Activated CD4-positive, alpha-beta T cell treated with anti-CD3 and anti-CD28 coated beads for 36 hours (primary cell): ENCODE results near the gene RASSF4. TPM values are rescaled to one million over a fixed set of nuclear protein-coding genes. Genes with fewer than 3 reads are reported as not detected.

ENCODE experiments used
- ATAC-seq: fragments of 200-7000 bp; cut with Tn5 transposase; one replicate; pipeline ENCODE4 v1.10.0; 2021; ENCODE audit warnings: mild to moderate bottlenecking, moderate library complexity
- CTCF ChIA-PET: fragments of 350-600 bp; sonication (Branson Sonifier 250); formaldehyde crosslinking; loops from one replicate; lab custom pipeline; 2021; ENCODE audit warnings: antibody characterized with exemption; lab: Charles Lee
- POLR2A ChIA-PET: fragments of 350-600 bp; sonication (Branson Sonifier 250); formaldehyde crosslinking; loops from one replicate; lab custom pipeline; 2021; ENCODE audit warnings: antibody characterized with exemption, inconsistent platforms; lab: Charles Lee
- DNase-seq: peaks from one replicate; pipeline ENCODE4 v3.0.0-alpha.2; 2020
- H3K27ac Mint-ChIP-seq: one replicate; pipeline ENCODE4 v1.8.0; 2021; ENCODE audit warnings: mixed read lengths
- H3K27me3 Mint-ChIP-seq: one replicate; pipeline ENCODE4 v1.8.0; 2021; ENCODE audit warnings: mixed read lengths
- H3K36me3 Mint-ChIP-seq: one replicate; pipeline ENCODE4 v1.8.0; 2021; ENCODE audit warnings: low read depth, mixed read lengths
- H3K4me1 Mint-ChIP-seq: one replicate; pipeline ENCODE4 v1.8.0; 2021; ENCODE audit warnings: mixed read lengths
- H3K4me3 Mint-ChIP-seq: one replicate; pipeline ENCODE4 v1.8.0; 2021; ENCODE audit warnings: mild to moderate bottlenecking, moderate library complexity, mixed read lengths
- H3K9me3 Mint-ChIP-seq: one replicate; pipeline ENCODE4 v1.8.0; 2021; ENCODE audit warnings: low read depth, mixed read lengths
- intact Hi-C, 2 experiments: fragments of 100-400 bp; cut with DNase I in 1 of 2; cut with micrococcal nuclease in 1 of 2; formaldehyde crosslinking; loops; one replicate each; pipeline versions ENCODE4 v1.14.2 to v1.15.1; 2022 to 2024; cut with DNase I, micrococcal nuclease
- total RNA-seq, 2 experiments: library from RNA; stranded (reverse); gene quantifications; one replicate each; pipeline ENCODE4 v1.2.3, GENCODE V29; 2021

The RASSF4 gene
- total RNA-seq, 2 experiments from 2014 or later: 1.0 to 1.3 TPM

DNA sequence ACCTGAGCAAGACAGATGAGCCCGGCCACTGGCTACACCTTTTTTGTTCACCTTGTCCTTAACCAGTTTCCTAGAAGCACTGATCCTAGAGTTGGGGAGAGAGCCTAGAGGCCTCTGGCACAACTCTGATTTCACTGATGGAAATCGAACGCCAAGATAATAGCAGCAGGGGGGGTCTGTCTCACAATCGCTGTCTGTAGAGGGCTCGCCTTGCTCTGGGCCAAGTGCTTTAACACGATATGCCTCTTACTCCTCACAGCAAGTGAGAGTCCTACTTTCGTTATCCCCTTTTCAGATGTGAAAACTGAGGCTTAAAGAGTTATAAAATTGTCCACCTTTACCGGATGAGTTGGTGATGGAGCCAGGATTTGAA lies 472 bp downstream of the RASSF4 start:
- Mint-ChIP-seq H3K4me1 (peaks cover 19% of the 10 kb centered on the region), H3K27me3 (no peaks in the 10 kb centered on the region), H3K9me3 (peaks cover 3% of the 10 kb centered on the region), H3K4me3 (peak overlapping the region; percentile 80), H3K36me3 (peaks cover 11% of the 10 kb centered on the region), H3K27ac (no peak overlapping the region)
- ChIA-PET CTCF (no interaction called here), POLR2A (no interaction called here)
- DNase-seq (no peak), ATAC-seq (no peak)
- intact Hi-C loops: no loop called here

DNA sequence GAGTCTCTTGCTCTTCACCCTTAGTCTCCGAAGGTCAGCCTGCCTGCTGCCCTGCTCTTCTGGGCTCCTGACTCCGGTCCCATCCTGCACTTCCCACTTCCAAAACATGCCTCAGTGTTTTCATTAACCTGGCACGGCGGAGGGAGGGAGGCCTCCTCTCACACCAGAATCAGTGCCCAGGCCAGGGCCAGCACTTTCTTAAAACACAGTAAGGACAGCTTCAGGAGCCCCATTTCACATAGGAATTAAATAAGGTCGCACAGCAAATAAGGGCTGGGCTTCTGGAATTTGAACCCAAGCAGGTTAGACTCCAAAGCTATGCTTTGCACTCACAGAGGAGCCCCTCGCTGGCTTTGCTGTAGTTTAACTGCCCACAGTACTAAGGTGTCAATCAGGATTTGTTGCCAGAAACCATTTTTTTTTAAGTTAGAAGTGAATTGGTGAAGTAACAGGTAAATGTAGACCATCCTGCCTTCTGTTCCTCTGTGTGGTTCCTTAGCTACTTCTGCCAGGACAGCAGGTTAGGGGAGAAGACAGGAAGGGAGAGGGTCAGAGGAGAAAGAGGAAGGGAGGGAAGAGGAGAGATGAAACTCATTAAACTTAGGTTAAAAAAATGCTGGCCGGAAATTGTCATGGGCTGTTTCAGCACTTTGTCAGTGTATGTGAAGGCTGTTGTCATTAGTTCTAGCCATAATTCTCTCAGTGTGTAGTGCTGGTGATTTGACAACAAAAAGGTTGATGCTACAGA lies 1.1 kb downstream of the RASSF4 start:
- ChIA-PET POLR2A (no interaction called here), CTCF (interaction anchor here (0.6 to 2.3 kb wide), 2 partner anchors 28 to 525 kb away, joined by 3 to 7 read pairs; no protein-coding TSS in a partner anchor)
- Mint-ChIP-seq H3K9me3 (peaks cover 3% of the 10 kb centered on the region), H3K36me3 (peaks cover 11% of the 10 kb centered on the region), H3K27ac (no peak overlapping the region), H3K27me3 (no peaks in the 10 kb centered on the region), H3K4me3 (peak overlapping the region; percentile 80), H3K4me1 (peaks cover 21% of the 10 kb centered on the region)
- no peak for DNase-seq
- ATAC-seq: no peak
- intact Hi-C loops: no loop called here

DNA sequence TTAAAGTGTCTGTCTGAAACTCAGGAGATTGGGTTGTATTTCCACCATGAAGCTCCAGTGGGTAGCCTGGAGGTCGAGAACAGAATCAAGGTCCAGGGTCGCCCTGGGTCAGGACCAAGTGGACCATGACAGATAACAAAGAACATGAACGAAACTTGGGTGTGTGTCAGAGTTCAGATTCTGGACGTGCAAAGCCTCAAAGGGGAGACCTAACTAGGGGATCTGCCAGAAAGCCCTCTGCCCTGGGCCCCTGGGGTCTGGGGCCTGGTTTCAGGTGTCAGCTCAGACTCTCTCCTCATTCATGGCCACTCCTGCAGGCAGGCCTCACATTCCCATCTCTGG lies 1.6 kb downstream of the RASSF4 start:
- CTCF ChIA-PET: interaction anchor here (0.6 to 2.3 kb wide), 2 partner anchors 29 to 524 kb away, joined by 3 to 7 read pairs; no protein-coding TSS in a partner anchor
- intact Hi-C loops: no loop called here

DNA sequence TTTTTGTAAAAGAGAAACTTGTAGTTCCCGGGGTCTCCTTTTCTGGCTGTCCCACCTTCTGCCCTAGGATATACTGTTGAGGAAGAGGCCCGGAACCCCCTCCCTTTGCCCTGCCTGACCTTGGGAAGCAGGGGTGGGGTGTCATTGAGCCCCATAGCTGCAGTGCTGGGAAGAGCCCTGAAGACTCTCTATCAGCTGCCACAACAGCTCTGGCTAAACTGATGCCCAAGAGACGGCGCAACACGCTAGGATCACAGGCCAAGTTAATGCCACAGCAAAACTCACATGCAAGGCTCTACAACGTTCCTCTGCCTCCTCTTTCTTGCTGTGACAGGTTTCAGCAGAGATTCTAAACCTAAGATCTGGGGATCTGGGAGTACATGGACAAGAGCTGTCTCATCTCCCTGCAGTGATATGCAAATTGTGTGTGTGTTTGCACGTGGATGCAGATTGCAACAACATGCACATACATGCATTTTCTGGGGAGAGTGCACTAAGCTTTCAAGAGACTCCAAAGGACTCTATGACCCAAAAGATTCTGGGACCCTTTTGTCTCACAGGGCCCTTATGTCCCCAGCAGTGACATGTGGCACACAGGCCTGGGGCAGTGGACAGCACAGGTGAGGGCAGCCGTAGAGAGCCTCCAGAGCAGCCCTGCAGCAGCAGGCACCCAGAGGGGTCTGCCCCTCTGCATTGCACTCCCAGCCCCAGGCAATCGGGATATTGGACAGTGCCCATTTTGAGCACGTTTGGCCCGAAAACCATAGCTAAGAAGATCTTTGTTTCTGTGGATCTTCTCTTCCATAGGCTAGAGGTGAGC lies 2.5 kb downstream of the RASSF4 start:
- ChIA-PET POLR2A (no interaction called here), CTCF (interaction anchor here (0.5 to 2.3 kb wide), 2 partner anchors 30 to 710 kb away, joined by 3 to 7 read pairs; no protein-coding TSS in a partner anchor)
- Mint-ChIP-seq H3K9me3 (no peaks in the 10 kb centered on the region), H3K4me3 (no peak overlapping the region), H3K36me3 (peaks cover 2% of the 10 kb centered on the region), H3K27me3 (no peaks in the 10 kb centered on the region), H3K4me1 (peaks cover 27% of the 10 kb centered on the region), H3K27ac (no peak overlapping the region)
- ATAC-seq (no peak), DNase-seq (no peak)
- intact Hi-C loops: no loop called here

More for the DNA sequence above, 1.6 kb downstream of the RASSF4 start:
- Mint-ChIP-seq H3K36me3 (peaks cover 9% of the 10 kb centered on the region), H3K4me1 (peaks cover 24% of the 10 kb centered on the region), H3K27ac (no peak overlapping the region), H3K4me3 (no peak overlapping the region), H3K9me3 (peaks cover 3% of the 10 kb centered on the region), H3K27me3 (no peaks in the 10 kb centered on the region)
- no peak for DNase-seq
- ATAC-seq: no peak
- POLR2A ChIA-PET: no interaction called here

DNA sequence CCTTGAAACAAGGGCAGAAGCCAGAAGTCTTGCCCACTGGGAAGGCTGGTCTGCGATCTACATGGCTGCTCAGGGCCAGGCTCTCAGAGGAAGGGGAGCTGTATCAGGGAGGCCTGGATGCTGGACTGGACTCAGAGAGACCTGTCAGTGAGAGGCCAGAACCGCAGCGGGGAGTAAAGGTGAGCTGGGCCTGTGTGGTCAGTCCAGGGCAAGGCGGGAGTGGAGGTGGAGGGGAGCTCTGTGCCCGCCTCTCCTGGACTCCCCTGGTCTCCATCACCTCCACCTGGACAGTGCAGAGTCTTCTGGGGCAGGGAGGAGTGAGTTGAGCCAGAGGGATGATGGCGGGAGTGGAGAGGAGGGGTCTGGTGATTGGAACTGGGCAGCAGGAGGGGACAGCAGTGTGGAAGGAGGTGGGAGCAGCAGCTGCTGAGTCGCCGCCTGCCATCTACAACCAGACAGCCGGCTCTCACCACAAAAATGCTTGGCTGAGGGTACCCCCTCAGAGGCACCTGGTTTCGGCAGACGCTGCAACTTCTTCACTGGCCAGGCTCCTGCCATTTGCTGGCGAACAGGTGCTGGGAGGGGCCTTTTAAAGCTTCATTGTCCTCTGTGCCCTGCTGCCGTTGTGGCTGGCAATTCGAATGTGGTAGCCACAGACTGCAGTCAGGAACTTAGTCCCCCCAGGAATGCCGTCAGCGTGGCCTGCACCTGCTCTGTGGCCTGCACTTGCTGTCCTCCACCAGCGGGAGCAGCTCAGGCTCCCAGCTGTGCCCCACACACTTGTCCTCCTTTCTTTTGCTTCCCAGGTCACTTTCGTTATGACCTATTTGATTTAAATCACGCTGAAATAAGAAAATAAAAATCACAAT lies 3.5 kb downstream of the RASSF4 start:
- no peaks in the 10 kb centered on the region for H3K9me3 Mint-ChIP-seq
- H3K27ac Mint-ChIP-seq: no peak overlapping the region
- H3K4me1 Mint-ChIP-seq: peaks cover 31% of the 10 kb centered on the region
- intact Hi-C loops: no loop called here
- POLR2A ChIA-PET: no interaction called here
- ATAC-seq (no peak), DNase-seq (no peak)
- no peak overlapping the region for H3K4me3 Mint-ChIP-seq
- no peaks in the 10 kb centered on the region for H3K27me3 Mint-ChIP-seq
- CTCF ChIA-PET: interaction anchor here (0.7 to 2.3 kb wide), 4 partner anchors 27 to 64 kb away, joined by 3 to 7 read pairs (median 4); no protein-coding TSS in a partner anchor
- H3K36me3 Mint-ChIP-seq: no peaks in the 10 kb centered on the region

DNA sequence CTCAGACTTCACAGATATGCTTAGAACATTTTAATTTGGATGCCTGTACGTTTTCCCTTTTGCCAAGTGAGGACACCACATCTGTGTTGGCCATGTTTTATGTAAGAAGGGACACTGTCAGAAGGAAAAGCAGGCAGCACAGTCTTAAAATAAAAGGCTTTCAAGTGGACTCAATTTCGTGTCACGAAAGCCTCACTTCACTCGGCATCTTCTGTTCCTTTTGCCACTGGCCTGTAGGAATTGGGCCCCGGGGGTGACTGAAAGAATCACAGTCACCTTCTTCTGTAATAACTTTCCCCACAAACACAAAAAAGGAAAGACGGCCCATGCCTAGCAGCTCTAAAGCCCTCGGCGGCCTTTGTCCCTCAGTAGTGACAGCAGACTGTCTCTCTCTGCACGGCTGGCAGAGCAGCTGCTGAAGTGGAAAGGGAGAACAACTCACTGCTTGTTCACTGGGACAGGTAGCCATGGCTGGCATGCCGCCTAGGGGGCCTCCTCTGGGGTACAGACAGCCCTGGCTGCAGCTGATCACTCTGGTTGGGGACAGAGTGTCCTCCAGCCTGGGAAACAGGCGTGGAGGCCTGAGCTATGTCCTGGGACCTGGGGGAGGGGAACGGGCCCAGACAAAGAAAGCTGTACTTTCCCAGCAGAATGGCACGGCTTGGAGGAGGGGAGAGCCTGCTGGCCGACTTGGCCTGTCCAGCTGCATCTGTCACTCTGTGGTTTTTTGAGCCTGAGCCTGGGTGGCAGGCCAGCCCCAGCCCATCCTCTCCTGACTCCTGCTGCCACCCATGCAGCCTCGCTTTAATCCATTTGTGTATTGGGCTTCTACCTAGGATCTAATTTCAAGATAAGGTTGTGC lies 4.4 kb downstream of the RASSF4 start:
- no peak for DNase-seq
- no peaks in the 10 kb centered on the region for H3K36me3 Mint-ChIP-seq
- intact Hi-C loops: no loop called here
- no peaks in the 10 kb centered on the region for H3K27me3 Mint-ChIP-seq
- no peaks in the 10 kb centered on the region for H3K9me3 Mint-ChIP-seq
- ATAC-seq: no peak
- ChIA-PET POLR2A (no interaction called here), CTCF (interaction anchor here (0.7 to 1.0 kb wide), 3 partner anchors 26 to 65 kb away, joined by 3 to 4 read pairs (median 3); no protein-coding TSS in a partner anchor)
- peaks cover 31% of the 10 kb centered on the region for H3K4me1 Mint-ChIP-seq
- no peak overlapping the region for H3K27ac Mint-ChIP-seq
- no peak overlapping the region for H3K4me3 Mint-ChIP-seq

DNA sequence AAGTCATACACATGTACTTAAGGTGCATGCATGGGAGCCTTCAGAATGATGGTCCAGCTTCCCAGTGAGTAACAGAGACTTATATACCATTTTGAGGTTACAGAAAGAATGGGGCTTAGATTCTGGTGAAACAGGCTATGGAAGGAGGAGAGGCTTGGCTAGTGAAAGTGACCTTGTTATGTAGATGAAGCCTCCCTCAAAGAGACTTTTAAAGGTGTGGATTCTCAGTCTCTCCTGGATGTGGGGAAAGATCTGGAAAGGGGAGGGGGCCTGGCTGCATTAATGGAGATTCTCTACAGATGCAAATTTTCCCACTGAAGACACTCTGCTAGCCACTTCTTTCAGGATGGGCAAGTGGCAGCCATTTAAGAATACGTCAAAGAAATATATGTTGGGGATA lies 5.5 kb downstream of the RASSF4 start:
- POLR2A ChIA-PET: no interaction called here
- no peaks in the 10 kb centered on the region for H3K36me3 Mint-ChIP-seq
- H3K27me3 Mint-ChIP-seq: no peaks in the 10 kb centered on the region
- CTCF ChIA-PET: interaction anchor here (0.8 to 2.0 kb wide), 2 partner anchors 8 to 32 kb away, joined by 3 to 6 read pairs; no protein-coding TSS in a partner anchor
- H3K9me3 Mint-ChIP-seq: no peaks in the 10 kb centered on the region
- H3K4me1 Mint-ChIP-seq: peaks cover 33% of the 10 kb centered on the region
- ATAC-seq (no peak), DNase-seq (no peak)
- no peak overlapping the region for H3K27ac Mint-ChIP-seq
- intact Hi-C loops: no loop called here
- H3K4me3 Mint-ChIP-seq: no peak overlapping the region

DNA sequence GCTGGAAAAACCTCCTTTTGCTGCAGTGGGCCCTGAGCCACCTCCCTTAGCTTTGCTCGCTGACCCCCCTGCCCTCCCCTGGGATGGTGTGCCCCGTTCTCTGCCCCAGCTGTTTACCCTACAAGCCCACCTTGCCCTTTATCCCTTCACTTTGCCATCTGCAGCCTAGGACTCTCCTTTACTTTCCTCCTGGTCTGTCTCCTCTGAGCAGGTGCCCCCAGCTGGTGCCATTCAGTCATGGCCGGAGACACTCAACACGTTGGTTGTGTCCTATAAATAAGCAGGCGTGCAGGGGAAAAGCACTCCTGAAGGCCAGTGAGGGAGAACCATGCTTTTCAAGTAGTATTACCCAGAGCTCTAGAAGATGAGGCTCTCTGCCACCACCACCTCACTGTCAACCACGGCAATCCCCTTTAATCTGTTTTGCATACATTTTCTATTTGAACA lies 6.1 kb downstream of the RASSF4 start:
- no peaks in the 10 kb centered on the region for H3K27me3 Mint-ChIP-seq
- ATAC-seq (peak; percentile 45), DNase-seq (no peak)
- H3K4me1 Mint-ChIP-seq: peaks cover 31% of the 10 kb centered on the region
- ChIA-PET CTCF (interaction anchor here (0.8 to 2.0 kb wide), 4 partner anchors 8 to 34 kb away, joined by 3 to 6 read pairs (median 3); no protein-coding TSS in a partner anchor), POLR2A (no interaction called here)
- intact Hi-C loops: no loop called here
- peak overlapping the region; percentile 29 for H3K27ac Mint-ChIP-seq
- no peak overlapping the region for H3K4me3 Mint-ChIP-seq
- H3K36me3 Mint-ChIP-seq: no peaks in the 10 kb centered on the region
- H3K9me3 Mint-ChIP-seq: no peaks in the 10 kb centered on the region

DNA sequence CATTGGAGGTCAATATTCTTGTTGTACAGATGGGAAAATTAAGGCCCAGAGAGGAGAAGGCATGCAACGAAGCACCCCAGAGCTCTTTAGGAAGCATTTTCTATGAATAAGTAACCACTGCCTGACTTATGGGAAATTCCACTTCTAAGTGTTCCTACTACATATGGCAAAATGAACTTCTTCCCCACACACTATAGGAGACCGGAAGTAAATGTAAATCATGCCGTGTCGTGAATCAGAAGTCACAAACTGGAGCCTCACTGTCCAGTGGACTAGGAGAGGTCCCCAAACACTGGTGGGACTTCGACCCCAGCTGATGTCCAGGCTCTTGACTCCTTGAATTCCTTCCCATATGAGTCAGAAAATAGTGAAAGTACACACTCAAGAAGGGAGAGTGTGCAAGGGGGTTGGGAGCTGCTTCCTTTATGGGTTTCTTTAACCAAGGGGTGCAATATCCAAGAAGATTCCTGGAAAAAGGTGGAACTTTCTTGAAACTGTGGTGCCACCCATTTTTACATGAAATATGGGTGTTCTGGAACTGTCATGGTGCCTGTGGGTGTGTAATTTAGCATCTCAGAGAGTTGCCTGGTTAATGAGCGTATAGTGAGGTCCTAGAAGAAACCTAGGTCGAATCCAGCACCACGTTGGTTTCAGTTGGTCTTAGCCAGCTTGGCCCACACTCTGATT lies 6.7 kb downstream of the RASSF4 start:
- Mint-ChIP-seq H3K27me3 (no peaks in the 10 kb centered on the region), H3K9me3 (no peaks in the 10 kb centered on the region), H3K4me3 (no peak overlapping the region), H3K36me3 (no peaks in the 10 kb centered on the region), H3K27ac (no peak overlapping the region), H3K4me1 (peaks cover 31% of the 10 kb centered on the region)
- ChIA-PET POLR2A (no interaction called here), CTCF (interaction anchor here (0.7 to 2.0 kb wide), 5 partner anchors 9 to 1091 kb away, joined by 3 to 6 read pairs (median 3); no protein-coding TSS in a partner anchor)
- DNase-seq: no peak
- ATAC-seq: peak; percentile 4
- intact Hi-C loops: no loop called here
